GM12873 (cell line): ENCODE results near the gene SLC16A4.

Experiments
- TF ChIP-seq, protein P1 (sequence below): IDR thresholded peaks from 2 replicates; pipeline ENCODE4 v1.5.1; 2012; ENCODE audit warnings: low read depth, mild to moderate bottlenecking, moderate library complexity, low read length, control low read depth; ENCODE audit not compliant: insufficient read depth; ENCODE audit errors: missing control alignments

SLC16A4 gene

DNA sequence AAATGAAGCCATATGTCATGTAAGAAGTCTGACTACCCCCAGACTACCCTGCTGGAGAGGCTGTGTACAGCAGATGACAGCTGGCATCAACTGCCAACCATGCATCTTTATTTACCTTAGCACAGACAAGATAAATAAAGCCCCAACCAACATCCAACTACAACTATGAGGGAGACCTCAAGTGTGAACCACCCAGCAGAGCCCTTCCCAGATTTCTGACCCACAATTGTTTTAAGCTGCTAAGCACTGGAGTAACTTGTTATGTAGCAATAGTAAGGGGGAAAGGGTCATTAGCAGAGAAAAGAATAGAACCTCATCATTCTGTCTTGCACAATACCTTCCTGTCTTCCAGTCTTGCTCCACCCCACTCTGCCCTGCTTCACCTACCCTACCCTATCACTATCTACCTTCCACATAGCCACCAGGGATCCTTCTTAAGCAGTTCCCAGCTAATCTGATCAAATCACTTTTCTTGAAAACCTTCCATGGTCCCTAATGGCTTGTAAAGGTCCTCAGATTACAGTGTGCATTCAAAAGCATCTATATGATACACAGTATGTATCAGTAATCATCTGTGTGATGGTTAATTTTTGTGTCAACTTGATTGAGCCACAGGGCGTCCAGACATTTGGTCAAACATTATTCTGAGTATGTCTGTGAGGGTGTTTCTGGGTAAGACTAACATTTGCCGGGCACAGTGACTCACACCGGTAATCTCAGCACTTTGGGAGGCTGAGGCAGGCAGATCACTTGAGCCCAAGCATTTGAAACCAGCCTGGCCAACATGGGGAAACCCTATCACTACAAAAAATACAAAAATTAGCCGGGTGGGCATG, 71.3 kb downstream of the SLC16A4 start:
- TF ChIP-seq, protein P1, sequence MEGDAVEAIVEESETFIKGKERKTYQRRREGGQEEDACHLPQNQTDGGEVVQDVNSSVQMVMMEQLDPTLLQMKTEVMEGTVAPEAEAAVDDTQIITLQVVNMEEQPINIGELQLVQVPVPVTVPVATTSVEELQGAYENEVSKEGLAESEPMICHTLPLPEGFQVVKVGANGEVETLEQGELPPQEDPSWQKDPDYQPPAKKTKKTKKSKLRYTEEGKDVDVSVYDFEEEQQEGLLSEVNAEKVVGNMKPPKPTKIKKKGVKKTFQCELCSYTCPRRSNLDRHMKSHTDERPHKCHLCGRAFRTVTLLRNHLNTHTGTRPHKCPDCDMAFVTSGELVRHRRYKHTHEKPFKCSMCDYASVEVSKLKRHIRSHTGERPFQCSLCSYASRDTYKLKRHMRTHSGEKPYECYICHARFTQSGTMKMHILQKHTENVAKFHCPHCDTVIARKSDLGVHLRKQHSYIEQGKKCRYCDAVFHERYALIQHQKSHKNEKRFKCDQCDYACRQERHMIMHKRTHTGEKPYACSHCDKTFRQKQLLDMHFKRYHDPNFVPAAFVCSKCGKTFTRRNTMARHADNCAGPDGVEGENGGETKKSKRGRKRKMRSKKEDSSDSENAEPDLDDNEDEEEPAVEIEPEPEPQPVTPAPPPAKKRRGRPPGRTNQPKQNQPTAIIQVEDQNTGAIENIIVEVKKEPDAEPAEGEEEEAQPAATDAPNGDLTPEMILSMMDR: no peak

DNA sequence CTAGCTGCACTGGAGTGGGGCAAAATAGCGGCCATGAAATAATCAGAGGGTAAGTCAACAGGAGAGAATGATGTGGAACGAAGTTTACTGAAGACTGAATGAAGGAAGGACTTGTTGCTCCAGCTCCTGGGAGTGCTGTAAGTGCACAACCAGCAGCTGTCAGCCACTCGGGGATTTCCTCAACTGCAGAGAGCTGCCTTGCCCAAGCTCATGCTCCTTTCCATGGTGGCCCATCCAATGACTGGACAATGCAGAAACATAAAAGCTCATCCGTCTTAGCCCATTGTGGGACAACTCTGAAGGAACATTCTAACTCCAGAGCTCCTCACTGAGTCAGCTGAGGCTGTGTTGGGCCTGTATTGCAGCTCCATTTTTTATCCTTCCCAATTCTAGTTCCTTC, 72.8 kb downstream of the SLC16A4 start:
- TF ChIP-seq, protein P1: no peak

DNA sequence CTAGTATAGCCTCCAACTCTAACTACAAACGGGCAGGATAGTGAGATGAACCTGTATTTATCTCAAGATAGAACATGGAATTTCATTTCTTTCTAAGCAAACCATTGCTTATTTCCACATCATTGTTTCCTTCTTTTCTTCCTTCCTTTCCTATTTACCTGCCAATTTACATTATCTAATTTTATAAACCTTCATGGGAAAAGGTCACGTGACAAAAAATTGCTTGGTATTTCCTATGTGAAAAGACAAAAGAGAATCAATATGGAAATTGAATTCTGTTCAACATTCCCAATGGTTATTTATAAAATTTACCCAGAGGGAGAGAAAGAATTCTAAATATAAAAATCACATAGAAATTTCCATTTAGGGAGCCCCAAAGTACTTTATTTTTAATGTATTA, 74.1 kb downstream of the SLC16A4 start:
- TF ChIP-seq, protein P1: no peak
